Naive thymus-derived CD8-positive, alpha-beta T cell (primary cell): Measurements from ENCODE around the gene PAQR3. TPM values are rescaled to one million over a fixed set of nuclear protein-coding genes. Genes with fewer than 3 reads are reported as not detected.

Experiments used
- ATAC-seq, 2 donors: fragments of 150-1000 bp; cut with Tn5 transposase in 1 of 2; sonication (Bioruptor Pico), chemical (Tn5 transposase) in 1 of 2; 1 replicate in 1 of 2; 2 replicates in 1 of 2; pipeline ENCODE4 v1.10.0; 2021; ENCODE audit warnings: mild to moderate bottlenecking in 2 of 2, moderate library complexity in 2 of 2
- POLR2A ChIA-PET: fragments of 350-600 bp; sonication (Branson Sonifier 250); formaldehyde crosslinking; loops from one replicate; lab custom pipeline; 2021; ENCODE audit warnings: antibody characterized with exemption; lab: Charles Lee
- DNase-seq, 10 donors: peaks; one replicate each; pipeline versions ENCODE4 v3.0.0 to v3.0.0-alpha.2; 2020 to 2022
- H3K27ac Mint-ChIP-seq, 10 donors: one replicate each; pipeline ENCODE4 v1.8.0; 2020 to 2022; ENCODE audit warnings: mild to moderate bottlenecking in 10 of 10, mixed read lengths in 10 of 10, moderate library complexity in 4 of 10, inconsistent platforms in 1 of 10
- H3K27me3 Mint-ChIP-seq, 5 donors: one replicate each; pipeline ENCODE4 v1.8.0; 2021 to 2022; ENCODE audit warnings: mixed read lengths in 5 of 5
- H3K36me3 Mint-ChIP-seq, 3 donors: one replicate each; pipeline ENCODE4 v1.8.0; 2020 to 2022; ENCODE audit warnings: mixed read lengths in 3 of 3, mild to moderate bottlenecking in 2 of 3, inconsistent platforms in 1 of 3
- H3K4me1 Mint-ChIP-seq, 4 donors: one replicate each; pipeline ENCODE4 v1.8.0; 2021 to 2022; ENCODE audit warnings: mixed read lengths in 4 of 4
- H3K4me3 Mint-ChIP-seq, 10 donors: one replicate each; pipeline ENCODE4 v1.8.0; 2020 to 2022; ENCODE audit warnings: mild to moderate bottlenecking in 10 of 10, mixed read lengths in 10 of 10, moderate library complexity in 6 of 10, inconsistent platforms in 1 of 10
- H3K9me3 Mint-ChIP-seq, 9 donors: one replicate each; pipeline ENCODE4 v1.8.0; 2020 to 2022; ENCODE audit warnings: mixed read lengths in 9 of 9, mild to moderate bottlenecking in 3 of 9, inconsistent platforms in 1 of 9, moderate library complexity in 1 of 9
- polyA plus RNA-seq, 3 donors: library from polyadenylated mRNA; unstranded; fragments of 300-500 nt; fragmentation: Illumina TruSeq; gene quantifications; one replicate each; pipeline ENCODE4 v1.2.3, GENCODE V29; 2021
- total RNA-seq, 8 experiments: library from RNA in 2 of 8; stranded (reverse) in 2 of 8; gene quantifications; one replicate each; pipeline ENCODE4 v1.2.3 and lab custom pipeline; 2021 to 2026

PAQR3 gene, protein sequence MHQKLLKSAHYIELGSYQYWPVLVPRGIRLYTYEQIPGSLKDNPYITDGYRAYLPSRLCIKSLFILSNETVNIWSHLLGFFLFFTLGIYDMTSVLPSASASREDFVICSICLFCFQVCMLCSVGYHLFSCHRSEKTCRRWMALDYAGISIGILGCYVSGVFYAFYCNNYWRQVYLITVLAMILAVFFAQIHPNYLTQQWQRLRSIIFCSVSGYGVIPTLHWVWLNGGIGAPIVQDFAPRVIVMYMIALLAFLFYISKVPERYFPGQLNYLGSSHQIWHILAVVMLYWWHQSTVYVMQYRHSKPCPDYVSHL
- total RNA-seq (10 to 100 TPM; 12.8 to 12.9 TPM), polyA plus RNA-seq (1 to 10 TPM; 3.4 to 9.1 (median 7.9) TPM), total RNA-seq (lab: John Stamatoyannopoulos, UW) (16.9 to 24.1 (median 22.4) reads per million in 6 experiments)

DNA sequence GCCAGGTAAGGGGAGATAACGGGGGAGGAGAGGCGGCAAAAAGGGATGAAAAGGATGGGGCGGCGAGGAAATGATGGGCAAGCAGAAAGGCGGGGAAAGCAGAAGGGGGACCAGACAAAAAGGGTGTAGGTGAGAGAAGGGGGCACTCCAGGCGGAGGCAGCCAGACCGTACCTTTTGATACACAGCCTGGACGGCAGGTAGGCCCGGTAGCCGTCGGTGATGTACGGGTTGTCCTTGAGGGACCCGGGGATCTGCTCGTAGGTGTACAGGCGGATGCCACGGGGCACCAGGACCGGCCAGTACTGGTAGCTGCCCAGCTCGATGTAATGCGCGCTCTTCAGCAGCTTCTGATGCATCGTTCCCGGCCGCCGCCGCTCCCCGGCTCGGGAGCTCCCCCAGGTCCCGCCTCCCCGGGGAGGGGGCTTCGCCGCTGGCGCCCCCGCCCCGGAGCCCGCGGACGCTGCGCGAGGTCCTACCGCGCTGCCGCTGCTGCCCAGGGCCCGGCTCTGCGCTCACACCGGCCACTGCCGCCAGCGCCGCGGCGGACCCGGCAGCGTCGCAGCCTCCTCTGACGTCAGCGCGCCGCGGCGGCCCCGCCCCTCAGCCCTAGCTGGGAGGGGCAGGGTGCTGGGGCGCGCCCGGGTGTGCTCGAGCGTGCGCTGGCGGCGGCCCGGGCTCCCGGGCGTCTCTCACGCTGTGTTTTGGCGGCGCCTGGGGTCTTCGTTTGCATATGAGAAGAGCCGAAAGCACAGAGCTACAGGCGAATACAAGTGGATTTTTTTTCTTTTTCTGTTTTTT is at the start of gene PAQR3:
Gene PAQR3 (minus strand): TSS at position 571 of the 799 bp plus-strand sequence. CDS start 214 bp downstream, at position 357.
- H3K4me1 Mint-ChIP-seq, result peaks cover 16 to 46% (median 37%) of the 10 kb centered on the region in 4 donors
- peak within 1 kb of the TSS; percentile 91 to 100 (median 97) for H3K4me3 Mint-ChIP-seq
- ATAC-seq, result peak; percentile 95
- peak within 1 kb of the TSS; percentile 78 to 98 (median 93) for H3K27ac Mint-ChIP-seq
- peaks cover 0 to 8% (median 0%) of the 10 kb centered on the region in 3 donors for H3K36me3 Mint-ChIP-seq
- peak; percentile 71 to 89 (median 82) for DNase-seq
- H3K9me3 Mint-ChIP-seq, result no peaks in the 10 kb centered on the region
- POLR2A ChIA-PET, result interaction anchor here (0.6 to 1.2 kb wide), 5 partner anchors 13 to 1214 kb away, joined by 3 to 7 read pairs (median 5); partner anchors contain the start of gene BMP2K
- H3K27me3 Mint-ChIP-seq, result peaks cover 0 to 13% (median 7%) of the 10 kb centered on the region in 5 donors

- no peaks in the 10 kb centered on the region for H3K9me3 Mint-ChIP-seq
- POLR2A ChIA-PET, result no interaction called here
Measured at GRCh38 chr4:78987683-78988082, 48.4 kb upstream of the PAQR3 start.

DNA sequence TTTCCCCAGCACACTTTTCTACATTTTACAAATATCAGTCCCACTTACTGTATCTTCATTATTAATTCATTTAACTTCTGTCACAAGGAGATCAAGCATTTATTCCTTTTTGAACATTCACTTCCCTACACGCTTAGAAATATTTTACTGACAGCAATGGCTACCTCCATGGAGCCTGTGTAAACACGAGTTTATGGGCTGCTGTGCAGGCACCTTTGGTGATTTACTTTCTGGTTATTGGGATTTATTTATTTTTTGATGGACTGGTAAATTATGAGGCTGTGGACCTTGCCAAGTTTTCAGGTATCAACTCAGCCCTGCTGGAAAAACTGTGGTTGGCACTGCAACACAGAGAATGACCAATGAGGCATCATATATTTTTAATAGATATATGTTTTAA is 45.4 kb upstream of the PAQR3 start:
- POLR2A ChIA-PET, result no interaction called here
- ATAC-seq, result no peak
- no peak overlapping the region for H3K4me3 Mint-ChIP-seq
- no peak for DNase-seq
- H3K4me1 Mint-ChIP-seq, result no peaks in the 10 kb centered on the region
- peaks cover 0 to 5% (median 0%) of the 10 kb centered on the region in 9 donors for H3K9me3 Mint-ChIP-seq
- no peak overlapping the region for H3K27ac Mint-ChIP-seq
- peaks cover 10 to 23% (median 12%) of the 10 kb centered on the region in 5 donors for H3K27me3 Mint-ChIP-seq
- peaks cover 0 to 3% (median 0%) of the 10 kb centered on the region in 3 donors for H3K36me3 Mint-ChIP-seq

More at GRCh38 chr4:78987683-78988082, 48.4 kb upstream of the PAQR3 start:
- Mint-ChIP-seq H3K27me3 (peaks cover 7 to 12% (median 10%) of the 10 kb centered on the region in 5 donors), H3K27ac (no peak overlapping the region), H3K4me3 (no peak overlapping the region), H3K36me3 (no peaks in the 10 kb centered on the region), H3K4me1 (no peaks in the 10 kb centered on the region)
- no peak for ATAC-seq
- DNase-seq, result no peak

GRCh38 chr4:78975865-78976264 is 36.6 kb upstream of the PAQR3 start:
- Mint-ChIP-seq H3K36me3 (no peaks in the 10 kb centered on the region), H3K9me3 (peaks cover 0 to 5% (median 0%) of the 10 kb centered on the region in 9 donors), H3K4me1 (no peaks in the 10 kb centered on the region), H3K27me3 (peaks cover 0 to 7% (median 3%) of the 10 kb centered on the region in 5 donors), H3K4me3 (no peak overlapping the region), H3K27ac (no peak overlapping the region)
- DNase-seq, result no peak
- POLR2A ChIA-PET, result no interaction called here
- ATAC-seq, result no peak

GRCh38 chr4:78971776-78972175 is 32.5 kb upstream of the PAQR3 start:
- Mint-ChIP-seq H3K9me3 (peaks cover 0 to 4% (median 0%) of the 10 kb centered on the region in 9 donors), H3K27me3 (peaks cover 0 to 3% (median 0%) of the 10 kb centered on the region in 5 donors), H3K4me3 (no peak overlapping the region), H3K4me1 (no peaks in the 10 kb centered on the region), H3K36me3 (no peaks in the 10 kb centered on the region), H3K27ac (no peak overlapping the region)
- ATAC-seq, result no peak
- no peak for DNase-seq
- POLR2A ChIA-PET, result no interaction called here

- DNase-seq (no peak), ATAC-seq (no peak)
- POLR2A ChIA-PET, result no interaction called here
- Mint-ChIP-seq H3K36me3 (no peaks in the 10 kb centered on the region), H3K9me3 (peaks cover 0 to 4% (median 0%) of the 10 kb centered on the region in 9 donors), H3K4me1 (no peaks in the 10 kb centered on the region), H3K4me3 (no peak overlapping the region), H3K27ac (no peak overlapping the region), H3K27me3 (peaks cover 0 to 3% (median 0%) of the 10 kb centered on the region in 5 donors)
Measured at GRCh38 chr4:78971326-78971725, 32.1 kb upstream of the PAQR3 start.

GRCh38 chr4:78962597-78963115 is 23.4 kb upstream of the PAQR3 start:
- ATAC-seq, result no peak
- H3K4me1 Mint-ChIP-seq, result no peaks in the 10 kb centered on the region
- H3K36me3 Mint-ChIP-seq, result no peaks in the 10 kb centered on the region
- peaks cover 0 to 4% (median 0%) of the 10 kb centered on the region in 9 donors for H3K9me3 Mint-ChIP-seq
- POLR2A ChIA-PET, result no interaction called here
- DNase-seq, result no peak
- H3K27ac Mint-ChIP-seq, result no peak overlapping the region
- H3K4me3 Mint-ChIP-seq, result no peak overlapping the region
- H3K27me3 Mint-ChIP-seq, result peaks cover 0 to 5% (median 0%) of the 10 kb centered on the region in 5 donors

GRCh38 chr4:78960926-78961325 is 21.7 kb upstream of the PAQR3 start:
- ATAC-seq (no peak), DNase-seq (no peak)
- Mint-ChIP-seq H3K9me3 (no peaks in the 10 kb centered on the region), H3K27ac (no peak overlapping the region), H3K4me3 (no peak overlapping the region), H3K36me3 (no peaks in the 10 kb centered on the region), H3K27me3 (peaks cover 0 to 5% (median 0%) of the 10 kb centered on the region in 5 donors), H3K4me1 (no peaks in the 10 kb centered on the region)
- POLR2A ChIA-PET, result no interaction called here

DNA sequence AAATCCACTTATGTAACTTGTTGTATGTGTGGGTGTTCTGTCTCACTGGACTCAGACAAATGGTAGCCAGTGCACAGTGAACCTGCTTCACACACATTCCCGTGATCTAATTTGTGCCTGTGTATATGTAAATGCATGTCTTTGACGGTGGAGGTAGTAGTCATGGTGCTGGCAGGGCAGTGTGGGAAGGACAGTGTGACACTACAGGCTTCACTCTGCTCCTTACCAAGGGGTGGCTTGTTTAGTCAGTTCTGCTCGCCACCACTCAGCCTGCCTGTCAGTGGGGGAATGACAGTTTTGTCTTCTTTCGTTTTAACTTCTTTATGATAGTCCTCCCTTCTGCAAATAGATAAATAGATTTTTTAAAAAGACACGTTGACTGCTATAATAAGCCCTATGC is 17.7 kb upstream of the PAQR3 start:
- ATAC-seq (no peak), DNase-seq (no peak)
- POLR2A ChIA-PET, result no interaction called here
- Mint-ChIP-seq H3K36me3 (no peaks in the 10 kb centered on the region), H3K27me3 (peaks cover 0 to 9% (median 1%) of the 10 kb centered on the region in 5 donors), H3K4me1 (no peaks in the 10 kb centered on the region), H3K4me3 (no peak overlapping the region), H3K9me3 (no peaks in the 10 kb centered on the region), H3K27ac (peak overlapping the region in 1 of 10 donors; percentile 35)

- POLR2A ChIA-PET, result interaction anchor here (1.2 kb wide), 1 partner anchor 15 kb away, joined by 5 read pairs; the partner anchor contains the start of gene PAQR3
- no peak overlapping the region for H3K4me3 Mint-ChIP-seq
- DNase-seq, result no peak
- ATAC-seq, result no peak
- no peaks in the 10 kb centered on the region for H3K4me1 Mint-ChIP-seq
- H3K36me3 Mint-ChIP-seq, result no peaks in the 10 kb centered on the region
- H3K27ac Mint-ChIP-seq, result no peak overlapping the region
- H3K27me3 Mint-ChIP-seq, result peaks cover 0 to 13% (median 6%) of the 10 kb centered on the region in 5 donors
- H3K9me3 Mint-ChIP-seq, result no peaks in the 10 kb centered on the region
Measured at GRCh38 chr4:78953769-78954666, 14.8 kb upstream of the PAQR3 start.

GRCh38 chr4:78953231-78953630 is 14.0 kb upstream of the PAQR3 start:
- POLR2A ChIA-PET, result interaction anchor here (1.2 kb wide), 1 partner anchor 14 kb away, joined by 5 read pairs; the partner anchor contains the start of gene PAQR3
- H3K27me3 Mint-ChIP-seq, result peaks cover under 1 to 16% (median 9%) of the 10 kb centered on the region in 5 donors
- no peaks in the 10 kb centered on the region for H3K36me3 Mint-ChIP-seq
- no peaks in the 10 kb centered on the region for H3K9me3 Mint-ChIP-seq
- H3K4me1 Mint-ChIP-seq, result no peaks in the 10 kb centered on the region
- no peak overlapping the region for H3K27ac Mint-ChIP-seq
- no peak overlapping the region for H3K4me3 Mint-ChIP-seq
- ATAC-seq, result no peak
- DNase-seq, result no peak
